Activated naive CD4-positive, alpha-beta T cell (primary cell): Measurements from ENCODE around the gene ZNF253.
"Not testable (repeated sequence)": the region's sequence is repeated elsewhere in the genome, so short reads cannot be mapped to it uniquely, and the experiment has no call there.

Experiments
- DNase-seq, 4 experiments: peaks; one replicate each; lab custom pipeline; 2025; lab: John Stamatoyannopoulos, UW

The ZNF253 gene

GRCh38 chr19:19900139-19900728 lies 34.6 kb downstream of the ZNF253 start:
- DNase-seq: no peak

- DNase-seq: peak; percentile 47 to 80 (median 72)
Measured at GRCh38 chr19:19900729-19901444, 35.2 kb downstream of the ZNF253 start, which contains the start of gene ZNF93. ZNF93 (plus strand) TSS chr19:19900946; CDS start chr19:19901089, 143 bp downstream.

- not testable (repeated sequence) for DNase-seq
Measured at GRCh38 chr19:19907551-19907950, 41.9 kb downstream of the ZNF253 start.

DNA sequence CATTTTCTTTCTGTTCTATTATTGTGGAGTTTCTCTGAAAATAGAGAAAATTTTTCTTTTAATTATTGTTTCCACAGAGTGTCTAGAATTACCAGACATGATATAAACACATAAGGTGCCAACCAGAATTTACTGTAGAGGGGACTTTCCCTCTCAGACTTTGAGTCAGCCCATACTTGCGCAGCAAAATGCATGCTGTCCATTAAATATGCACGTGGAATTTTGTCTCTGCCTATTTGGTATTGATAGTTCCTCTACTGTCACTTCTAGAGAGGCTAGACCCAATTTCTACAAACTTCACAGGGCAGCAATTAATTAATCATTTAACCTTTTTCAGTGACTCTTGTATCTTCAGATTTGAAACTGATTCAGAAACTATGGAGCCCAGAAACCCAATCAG lies 44.0 kb downstream of the ZNF253 start:
- no peak for DNase-seq

DNA sequence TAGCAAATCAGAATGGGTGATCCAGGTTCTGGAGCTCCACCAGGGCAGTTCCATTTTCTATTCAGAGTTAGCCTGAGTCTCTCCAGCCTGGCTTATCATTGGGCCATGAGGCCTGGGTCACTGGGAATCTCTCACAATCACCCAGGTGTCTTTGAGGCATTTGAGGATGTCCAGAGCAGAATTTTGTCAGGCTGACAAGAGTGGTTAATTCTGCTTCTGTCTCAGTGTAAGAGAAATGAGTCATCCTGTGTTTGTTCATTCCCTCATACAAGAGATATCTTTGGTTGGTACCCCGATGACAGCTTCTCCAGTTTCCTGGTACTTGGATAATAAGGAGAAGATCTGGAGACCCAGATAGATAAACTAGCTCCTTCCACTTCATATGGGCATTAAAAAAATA lies 45.5 kb downstream of the ZNF253 start:
- no peak for DNase-seq

- DNase-seq: no peak
Measured at GRCh38 chr19:19914596-19914995, 48.9 kb downstream of the ZNF253 start.

DNA sequence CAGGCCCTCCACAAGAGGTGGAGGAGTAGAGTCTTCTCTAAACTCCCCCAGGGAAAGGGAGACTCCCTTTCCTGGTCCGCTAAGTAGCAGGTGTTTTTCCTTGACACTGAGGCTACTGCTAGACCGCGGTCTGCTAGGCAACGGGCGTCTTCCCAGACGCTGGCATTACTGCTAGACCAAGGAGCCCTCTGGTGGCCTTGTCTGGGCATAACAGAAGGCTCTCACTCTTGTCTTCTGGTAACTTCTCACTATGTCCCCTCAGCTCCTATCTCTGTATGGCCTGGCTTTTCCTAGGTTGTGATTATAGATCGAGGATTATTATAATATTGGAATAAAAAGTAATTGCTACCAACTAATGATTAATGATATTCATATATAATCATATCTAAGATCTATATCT lies 64.7 kb downstream of the ZNF253 start:
- DNase-seq: peak in 1 of 4 experiments; percentile 11

DNA sequence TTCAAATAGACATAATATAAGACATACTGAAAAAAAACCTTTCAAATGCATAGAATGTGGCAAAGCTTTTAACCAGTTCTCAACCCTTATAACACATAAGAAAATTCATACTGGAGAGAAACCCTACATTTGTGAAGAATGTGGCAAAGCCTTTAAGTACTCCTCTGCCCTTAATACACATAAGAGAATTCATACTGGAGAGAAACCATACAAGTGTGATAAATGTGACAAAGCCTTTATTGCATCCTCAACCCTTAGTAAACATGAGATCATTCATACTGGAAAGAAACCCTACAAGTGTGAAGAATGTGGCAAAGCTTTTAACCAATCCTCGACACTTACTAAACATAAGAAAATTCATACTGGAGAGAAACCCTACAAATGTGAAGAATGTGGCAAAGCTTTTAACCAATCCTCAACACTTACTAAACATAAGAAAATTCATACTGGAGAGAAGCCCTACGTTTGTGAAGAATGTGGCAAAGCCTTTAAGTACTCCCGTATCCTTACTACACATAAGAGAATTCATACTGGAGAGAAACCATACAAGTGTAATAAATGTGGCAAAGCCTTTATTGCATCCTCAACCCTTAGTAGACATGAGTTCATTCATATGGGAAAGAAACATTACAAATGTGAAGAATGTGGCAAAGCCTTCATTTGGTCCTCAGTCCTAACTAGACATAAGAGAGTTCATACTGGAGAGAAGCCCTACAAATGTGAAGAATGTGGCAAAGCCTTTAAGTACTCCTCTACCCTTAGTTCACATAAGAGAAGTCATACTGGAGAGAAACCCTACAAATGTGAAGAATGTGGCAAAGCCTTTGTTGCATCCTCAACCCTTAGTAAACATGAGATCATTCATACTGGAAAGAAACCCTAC lies 68.0 kb downstream of the ZNF253 start:
- not testable (repeated sequence) for DNase-seq

DNA sequence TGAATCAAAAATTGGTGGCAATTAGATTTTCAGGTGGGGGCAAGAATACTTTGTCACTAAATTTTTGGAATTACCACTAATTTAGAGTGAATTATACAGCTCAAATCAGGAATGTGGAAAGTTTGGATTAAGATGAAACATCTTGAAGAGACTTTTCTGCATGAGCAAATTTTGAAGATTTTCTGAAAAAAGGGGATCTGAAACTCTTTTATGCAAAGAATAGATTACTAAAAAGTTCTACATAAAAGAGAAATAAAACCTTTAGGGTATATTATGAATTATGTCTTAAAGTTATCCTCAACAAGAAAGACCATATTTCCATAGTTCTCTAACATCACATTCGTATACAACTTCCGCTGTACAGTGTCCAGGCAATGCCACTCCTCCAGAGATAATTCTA lies 71.7 kb downstream of the ZNF253 start:
- DNase-seq: no peak

DNA sequence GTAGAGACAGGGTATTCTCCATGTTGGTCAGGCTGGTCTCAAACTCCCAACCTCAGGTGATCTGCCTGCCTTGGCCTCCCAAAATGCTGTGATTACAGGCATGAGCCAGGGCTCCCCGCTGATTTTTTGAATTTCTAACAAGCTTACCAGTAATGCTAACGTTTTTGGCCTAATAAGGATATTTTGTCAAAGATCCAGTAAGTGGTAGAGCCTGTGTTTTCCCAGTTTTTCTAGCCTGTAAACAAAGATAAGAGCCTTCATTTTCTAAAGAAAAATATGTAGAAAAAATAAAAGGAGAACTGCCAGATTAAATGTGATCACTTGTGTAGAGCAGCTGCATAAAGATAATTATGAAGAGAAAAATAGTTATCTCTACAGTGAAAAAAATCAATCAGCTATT lies 72.8 kb downstream of the ZNF253 start:
- DNase-seq: no peak

DNA sequence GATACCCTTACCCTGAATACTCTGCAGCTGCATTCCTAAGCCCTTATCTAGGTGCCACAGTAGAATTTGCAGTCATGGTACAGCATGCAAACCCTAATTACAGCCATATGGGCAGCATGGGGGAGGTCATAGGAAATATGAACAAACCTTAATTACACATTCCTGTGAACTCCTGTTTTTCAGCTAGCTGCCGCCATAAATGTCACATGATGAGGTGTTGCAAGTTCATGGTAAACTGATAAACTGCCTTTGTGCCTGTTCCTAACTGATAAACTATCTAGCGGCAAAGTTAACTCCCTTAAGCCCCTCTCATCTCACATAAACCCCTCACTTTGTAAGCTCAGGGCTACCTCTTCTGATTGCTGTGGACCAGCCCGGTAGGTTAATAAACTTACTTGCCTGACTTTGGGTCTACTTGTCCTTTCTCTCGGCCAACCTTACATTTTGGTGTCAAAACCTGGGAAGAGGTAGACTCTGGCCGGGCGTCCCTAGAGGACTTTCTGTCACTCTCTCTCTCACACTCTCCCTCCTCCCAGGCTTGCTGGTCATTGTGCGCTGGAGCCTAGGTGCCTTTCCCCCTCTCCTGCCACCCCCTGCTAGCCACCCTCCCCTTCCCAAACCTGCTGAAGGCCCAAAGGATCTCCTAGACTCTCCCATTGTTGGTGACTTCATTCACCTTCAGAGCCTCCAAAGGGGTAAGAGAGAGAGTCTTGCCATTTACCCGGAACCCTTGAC lies 78.3 kb downstream of the ZNF253 start:
- no peak for DNase-seq
